Measurements from ENCODE around the gene CFAP119. TPM values are rescaled to one million over a fixed set of nuclear protein-coding genes. Genes with fewer than 3 reads are reported as not detected.

The CFAP119 gene
- total RNA-seq, 1 donor from 2014 or later, result 5.2 TPM

- TF ChIP-seq CTCF (IDR thresholded peaks at IDR 0.05; ENCODE audit: unreplicated experiment), result no peak
- DNase-seq (ENCODE audit: low spot score), result no peak
Measured at GRCh38 chr16:30756781-30757100, 5.1 kb downstream of the CFAP119 start.

GRCh38 chr16:30755955-30756780 lies 5.7 kb downstream of the CFAP119 start:
- Mint-ChIP-seq H3K27me3 (ENCODE audit: unreplicated experiment) (peaks cover 10% of the 10 kb centered on the region), H3K27ac (ENCODE audit: unreplicated experiment) (no peak overlapping the region), H3K4me1 (ENCODE audit: unreplicated experiment) (peaks cover 8% of the 10 kb centered on the region), H3K36me3 (ENCODE audit: low read depth, unreplicated experiment) (peaks cover 27% of the 10 kb centered on the region), H3K9me3 (ENCODE audit: unreplicated experiment) (no peaks in the 10 kb centered on the region), H3K4me3 (ENCODE audit: unreplicated experiment) (peak overlapping the region; percentile 51)
- DNase-seq (ENCODE audit: low spot score), result no peak
- no peak for TF ChIP-seq CTCF (IDR thresholded peaks at IDR 0.05; ENCODE audit: unreplicated experiment)

More at GRCh38 chr16:30756781-30757100, 5.1 kb downstream of the CFAP119 start:
- Mint-ChIP-seq H3K36me3 (ENCODE audit: low read depth, unreplicated experiment) (peaks cover 22% of the 10 kb centered on the region), H3K4me1 (ENCODE audit: unreplicated experiment) (peaks cover 8% of the 10 kb centered on the region), H3K27me3 (ENCODE audit: unreplicated experiment) (peaks cover 11% of the 10 kb centered on the region), H3K4me3 (ENCODE audit: unreplicated experiment) (no peak overlapping the region), H3K27ac (ENCODE audit: unreplicated experiment) (no peak overlapping the region), H3K9me3 (ENCODE audit: unreplicated experiment) (no peaks in the 10 kb centered on the region)

GRCh38 chr16:30753596-30753995 lies 8.3 kb downstream of the CFAP119 start:
- peaks cover 9% of the 10 kb centered on the region for H3K4me1 Mint-ChIP-seq (ENCODE audit: unreplicated experiment)
- H3K9me3 Mint-ChIP-seq (ENCODE audit: unreplicated experiment), result no peaks in the 10 kb centered on the region
- H3K27me3 Mint-ChIP-seq (ENCODE audit: unreplicated experiment), result peaks cover 4% of the 10 kb centered on the region
- H3K36me3 Mint-ChIP-seq (ENCODE audit: low read depth, unreplicated experiment), result peaks cover 37% of the 10 kb centered on the region
- TF ChIP-seq CTCF (IDR thresholded peaks at IDR 0.05; ENCODE audit: unreplicated experiment), result no peak
- no peak overlapping the region for H3K27ac Mint-ChIP-seq (ENCODE audit: unreplicated experiment)
- DNase-seq (ENCODE audit: low spot score), result no peak
- H3K4me3 Mint-ChIP-seq (ENCODE audit: unreplicated experiment), result no peak overlapping the region

GRCh38 chr16:30750876-30751465 lies 10.9 kb downstream of the CFAP119 start:
- no peak for TF ChIP-seq CTCF (IDR thresholded peaks at IDR 0.05; ENCODE audit: unreplicated experiment)
- Mint-ChIP-seq H3K27ac (ENCODE audit: unreplicated experiment) (no peak overlapping the region), H3K4me3 (ENCODE audit: unreplicated experiment) (peak overlapping the region; percentile 60), H3K36me3 (ENCODE audit: low read depth, unreplicated experiment) (peaks cover 33% of the 10 kb centered on the region), H3K27me3 (ENCODE audit: unreplicated experiment) (peaks cover 5% of the 10 kb centered on the region), H3K9me3 (ENCODE audit: unreplicated experiment) (no peaks in the 10 kb centered on the region), H3K4me1 (ENCODE audit: unreplicated experiment) (peaks cover 12% of the 10 kb centered on the region)
- DNase-seq (ENCODE audit: low spot score), result no peak

- no peak overlapping the region for H3K27ac Mint-ChIP-seq (ENCODE audit: unreplicated experiment)
- H3K36me3 Mint-ChIP-seq (ENCODE audit: low read depth, unreplicated experiment), result peaks cover 28% of the 10 kb centered on the region
Measured at GRCh38 chr16:30750201-30750600, 11.7 kb downstream of the CFAP119 start.

More at GRCh38 chr16:30750201-30750600, 11.7 kb downstream of the CFAP119 start:
- no peak for DNase-seq (ENCODE audit: low spot score)
- peaks cover 5% of the 10 kb centered on the region for H3K27me3 Mint-ChIP-seq (ENCODE audit: unreplicated experiment)
- peak overlapping the region; percentile 98 for H3K4me3 Mint-ChIP-seq (ENCODE audit: unreplicated experiment)
- peaks cover 12% of the 10 kb centered on the region for H3K4me1 Mint-ChIP-seq (ENCODE audit: unreplicated experiment)
- no peak for TF ChIP-seq CTCF (IDR thresholded peaks at IDR 0.05; ENCODE audit: unreplicated experiment)
- H3K9me3 Mint-ChIP-seq (ENCODE audit: unreplicated experiment), result no peaks in the 10 kb centered on the region
